SK-N-SH (cell line): ENCODE data around the gene LRRC45.

Experiments used
- CTCF ChIP-seq: fragments of 200-600 bp; sonication (generic); IDR thresholded peaks from 2 replicates; pipeline ENCODE4 v1.6.1; 2017; ENCODE audit warnings: antibody characterized with exemption, mild to moderate bottlenecking, moderate library complexity
- ELF1 ChIP-seq: IDR thresholded peaks from 2 replicates; pipeline ENCODE4 v1.4.0; 2012
- EP300 ChIP-seq, 2 experiments: IDR thresholded peaks; 2 replicates each; pipeline versions ENCODE4 v1.4.0 to v1.6.1; 2012; ENCODE audit warnings: borderline replicate concordance in 1 of 2, low read depth in 1 of 2, low read length in 1 of 2
- EZH2phosphoT487 ChIP-seq: fragments of 200-600 bp; sonication (generic); IDR thresholded peaks from 2 replicates; pipeline ENCODE4 v1.6.1; 2017; ENCODE audit warnings: low read depth, mixed run types, mild to moderate bottlenecking, antibody characterized with exemption, moderate library complexity, borderline replicate concordance
- FOXM1 ChIP-seq: IDR thresholded peaks from 2 replicates; pipeline ENCODE4 v1.4.0; 2012; ENCODE audit warnings: low read depth, mild to moderate bottlenecking
- GABPA ChIP-seq: IDR thresholded peaks from 2 replicates; pipeline ENCODE4 v1.4.0; 2012; ENCODE audit warnings: low read depth, mild to moderate bottlenecking
- JUND ChIP-seq: IDR thresholded peaks from 2 replicates; pipeline ENCODE4 v1.4.0; 2012
- POLR2AphosphoS5 ChIP-seq: IDR thresholded peaks from 2 replicates; pipeline ENCODE4 v1.6.1; 2012; ENCODE audit warnings: low read depth, low read length
- RCOR1 ChIP-seq: fragments of 150-350 bp; IDR thresholded peaks from 2 replicates; pipeline ENCODE4 v1.6.1; 2017; ENCODE audit warnings: antibody characterized with exemption, low read length
- REST ChIP-seq: IDR thresholded peaks from 2 replicates; pipeline ENCODE4 v1.6.1; 2012; ENCODE audit warnings: mild to moderate bottlenecking, low read depth, low read length, moderate library complexity
- SMC3 ChIP-seq: IDR thresholded peaks from 2 replicates; pipeline ENCODE4 v1.6.1; 2012; ENCODE audit warnings: low read depth, low read length, improper control_type of control experiment
- TAF1 ChIP-seq: IDR thresholded peaks from 2 replicates; pipeline ENCODE4 v1.6.1; 2012; ENCODE audit warnings: low read depth, mild to moderate bottlenecking, low read length, moderate library complexity, borderline replicate concordance
- TEAD4 ChIP-seq: IDR thresholded peaks from 2 replicates; pipeline ENCODE4 v1.4.0; 2012; ENCODE audit warnings: mild to moderate bottlenecking, borderline replicate concordance; ENCODE audit not compliant: insufficient read depth

DNA sequence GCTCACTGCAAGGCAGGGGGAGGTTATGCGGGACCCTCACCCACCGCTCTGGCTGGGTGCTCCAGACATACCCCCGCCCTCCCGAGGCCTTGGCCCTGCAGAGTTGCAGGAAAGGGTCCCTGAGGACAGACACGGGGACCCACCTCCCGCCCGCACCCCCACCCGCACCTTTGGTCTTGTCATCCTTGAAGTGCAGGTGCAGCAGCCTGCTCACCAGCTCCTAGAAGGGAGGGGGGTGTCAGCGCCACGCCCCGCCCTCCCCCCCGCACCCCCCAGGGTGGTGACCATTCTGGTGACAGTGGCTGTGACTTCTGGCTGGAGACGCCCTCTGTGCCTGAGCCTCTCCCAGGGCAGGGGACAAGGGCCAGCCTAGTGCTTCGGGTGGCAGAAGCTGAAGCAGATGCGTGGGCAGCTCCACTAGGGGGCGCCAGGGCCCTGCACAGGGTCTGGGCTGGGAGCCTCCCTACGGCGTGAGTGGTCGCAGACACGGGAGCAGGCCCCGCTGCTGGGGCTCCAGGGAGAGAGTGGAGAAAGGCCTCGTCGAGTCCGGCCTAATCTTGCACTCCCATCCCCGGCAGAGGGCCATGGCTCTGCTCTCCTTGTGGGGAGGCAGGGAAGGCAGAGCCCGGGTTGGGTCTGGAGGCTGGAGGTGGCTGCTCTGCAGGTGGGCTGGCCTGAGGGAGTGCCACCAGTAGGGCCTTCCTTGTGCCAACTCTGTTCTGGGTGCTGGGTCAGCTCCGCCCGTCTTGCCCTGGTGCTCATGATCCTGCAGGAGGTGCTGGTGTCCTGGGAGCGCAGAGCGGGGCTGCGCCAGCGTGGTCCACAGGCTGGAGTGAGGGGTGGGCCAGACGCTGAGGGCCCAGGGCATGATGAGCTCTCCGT, 3.2 kb upstream of the LRRC45 start:
- TF ChIP-seq JUND (no peak), GABPA (no peak), FOXM1 (no peak), POLR2AphosphoS5 (no peak), EZH2phosphoT487 (no peak), CTCF (peak; percentile 87), RCOR1 (no peak), TEAD4 (no peak), TAF1 (no peak), REST (no peak), SMC3 (peak; percentile 49), ELF1 (no peak), EP300 (IDR thresholded peaks at IDR 0.05; ENCODE audit: borderline replicate concordance in 1 of 2, low read depth in 1 of 2, low read length in 1 of 2) (no peak)
